ENCODE data around the gene KLF18. TPM values are rescaled to one million over a fixed set of nuclear protein-coding genes. Genes with fewer than 3 reads are reported as not detected.

Gene KLF18
- not detected in 2 replicates for total RNA-seq

DNA sequence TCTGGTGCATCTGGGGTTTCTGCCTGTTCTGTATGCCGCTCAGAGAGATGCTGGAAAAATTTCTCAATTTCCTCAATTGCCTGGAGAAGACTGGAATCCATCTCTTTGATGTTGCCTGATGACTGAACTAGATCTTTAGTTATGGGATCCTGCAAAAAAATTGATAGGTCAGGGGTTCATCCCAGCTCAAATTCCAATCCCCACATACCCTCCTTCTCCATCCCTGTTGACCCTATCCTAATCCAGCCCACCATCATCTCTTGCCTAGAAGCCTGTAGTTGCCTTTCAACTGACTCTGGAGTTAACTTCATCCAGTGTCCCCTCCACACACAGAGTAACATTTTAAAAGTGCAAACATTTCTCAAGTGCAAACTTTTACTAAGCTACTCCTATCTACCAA lies at the start of gene KLF18:
Gene KLF18, minus strand, starts transcription at position 101 of the 400 bp plus-strand sequence. Its CDS starts 0 bp downstream, at position 101.

DNA sequence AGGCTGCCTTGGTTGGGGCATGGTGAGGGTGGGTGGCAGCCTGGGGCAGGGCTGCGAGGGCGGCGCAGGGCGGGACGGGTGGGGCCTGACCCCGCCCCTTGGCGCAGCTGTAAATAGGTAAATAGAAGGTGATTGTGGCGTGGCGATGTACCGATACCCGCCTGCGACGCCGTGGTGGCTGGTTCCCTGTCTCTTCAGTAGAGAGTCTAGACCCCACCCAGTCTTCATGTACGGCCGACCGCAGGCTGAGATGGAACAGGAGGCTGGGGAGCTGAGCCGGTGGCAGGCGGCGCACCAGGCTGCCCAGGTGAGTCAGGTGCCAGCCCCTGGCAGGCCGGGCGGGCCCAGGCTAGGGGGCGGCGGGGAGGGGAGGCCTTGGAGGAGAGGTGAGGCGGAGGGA lies 22.7 kb downstream of the KLF18 start, which contains the start of gene KLF17:
Gene KLF17, plus strand, starts transcription at position 140 of the 400 bp plus-strand sequence. Its CDS starts 87 bp downstream, at position 227.

Other genes starting within 250 kb of the KLF18 start
- gene ARTN, start 207.8 kb downstream of the KLF18 start, total RNA-seq, result under 0.01 TPM in 1 of 2 replicates, not detected in the other
- gene IPO13, start 194.7 kb downstream of the KLF18 start, total RNA-seq, result 13.3 and 16.8 TPM in 2 replicates
- 19.3 and 23.7 TPM in 2 replicates for gene DPH2, start 171.6 kb downstream of the KLF18 start, total RNA-seq
- gene ATP6V0B, start 166.7 kb downstream of the KLF18 start, total RNA-seq, result 125 and 159 TPM in 2 replicates
- gene B4GALT2, start 162.4 kb downstream of the KLF18 start, total RNA-seq, result 25.1 and 117 TPM in 2 replicates
- gene CCDC24, start 150.0 kb downstream of the KLF18 start, total RNA-seq, result 1.8 and 2.2 TPM in 2 replicates
- gene SLC6A9, start 110.2 kb downstream of the KLF18 start, total RNA-seq, result 2.9 and 10.5 TPM in 2 replicates
- not detected in 2 replicates for gene KLF17, start 22.8 kb downstream of the KLF18 start, total RNA-seq
- 30.4 and 32.8 TPM in 2 replicates for gene DMAP1, start 71.8 kb upstream of the KLF18 start, total RNA-seq
- 55.4 and 77.3 TPM in 2 replicates for gene ERI3, start 213.6 kb upstream of the KLF18 start, total RNA-seq

Data from epithelial cell of alveolus of lung (primary cell).